Vagina (tissue), 2 donors: Measurements from ENCODE around the gene NKAIN4.

Source experiments
- CTCF ChIP-seq, 3 experiments: fragments of 450-650 bp in 2 of 3; fragments of 200-600 bp in 1 of 3; sonication (generic) in 1 of 3; IDR thresholded peaks; one replicate each; pipeline ENCODE4 v1.5.1; 2017 to 2019; ENCODE audit warnings: antibody characterized with exemption in 3 of 3, mild to moderate bottlenecking in 2 of 3, moderate library complexity in 2 of 3
- POLR2A ChIP-seq, 2 donors: fragments of 450-650 bp; IDR thresholded peaks; one replicate each; pipeline ENCODE4 v1.6.1; 2017; ENCODE audit warnings: antibody characterized with exemption in 2 of 2, mild to moderate bottlenecking in 2 of 2, moderate library complexity in 2 of 2

DNA sequence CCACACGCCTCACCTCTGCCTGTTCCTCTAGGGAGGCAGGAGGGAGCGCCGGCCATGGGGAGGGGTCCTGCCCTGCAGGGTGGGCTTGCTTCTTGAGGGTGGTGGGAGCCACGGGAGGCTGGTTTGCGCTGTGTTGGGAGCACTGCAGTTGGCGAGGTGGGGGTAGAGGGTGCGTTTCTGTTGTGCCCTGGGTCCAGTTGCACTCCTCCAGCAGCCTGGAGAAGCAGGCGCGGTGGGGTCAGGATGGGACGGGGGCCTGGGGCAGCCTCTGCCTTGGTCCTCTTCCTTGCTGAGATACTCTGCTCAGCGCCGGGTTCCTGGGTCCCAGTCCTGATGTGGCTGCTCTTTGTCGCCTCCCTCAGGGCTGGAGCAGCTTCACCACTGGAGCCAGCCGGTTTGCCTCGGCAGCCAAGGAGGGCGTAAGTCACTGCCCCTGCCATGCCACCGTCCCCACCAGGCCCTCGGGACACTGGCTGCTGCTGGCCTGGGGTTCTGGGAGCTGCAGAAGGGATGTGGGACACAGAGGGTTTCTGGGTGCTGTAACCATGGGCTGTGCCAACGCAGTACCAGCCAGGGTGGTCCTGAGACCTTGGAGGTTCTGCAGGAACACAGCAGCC lies 26.8 kb upstream of the NKAIN4 start:
- TF ChIP-seq CTCF (IDR thresholded peaks at IDR 0.05) (no peak), POLR2A (IDR thresholded peaks at IDR 0.05) (no peak)
